Mucosa of stomach (tissue), 1 donor: ENCODE data around the gene BTBD9.

Source experiments
- H3K27me3 ChIP-seq: one replicate; pipeline ENCODE4 v1.7.0; 2013; ENCODE audit warnings: mild to moderate bottlenecking, low read length; ENCODE audit not compliant: control insufficient read depth, insufficient read depth
- H3K36me3 ChIP-seq: one replicate; pipeline ENCODE4 v1.7.0; 2013; ENCODE audit warnings: low read length; ENCODE audit not compliant: control insufficient read depth, insufficient read depth
- H3K4me1 ChIP-seq: one replicate; pipeline ENCODE4 v1.7.0; 2013; ENCODE audit warnings: mild to moderate bottlenecking, low read length; ENCODE audit not compliant: control insufficient read depth, insufficient read depth
- H3K4me3 ChIP-seq: one replicate; pipeline ENCODE4 v1.7.0; 2013; ENCODE audit warnings: low read length
- H3K9ac ChIP-seq: one replicate; pipeline ENCODE4 v1.7.0; 2013; ENCODE audit warnings: mild to moderate bottlenecking, low read length, moderate library complexity
- H3K9me3 ChIP-seq: one replicate; pipeline ENCODE4 v1.7.0; 2013; ENCODE audit warnings: mild to moderate bottlenecking, low read length, moderate library complexity; ENCODE audit not compliant: control insufficient read depth
- donor health status: Pancreatic carcinoma.

Gene BTBD9

DNA sequence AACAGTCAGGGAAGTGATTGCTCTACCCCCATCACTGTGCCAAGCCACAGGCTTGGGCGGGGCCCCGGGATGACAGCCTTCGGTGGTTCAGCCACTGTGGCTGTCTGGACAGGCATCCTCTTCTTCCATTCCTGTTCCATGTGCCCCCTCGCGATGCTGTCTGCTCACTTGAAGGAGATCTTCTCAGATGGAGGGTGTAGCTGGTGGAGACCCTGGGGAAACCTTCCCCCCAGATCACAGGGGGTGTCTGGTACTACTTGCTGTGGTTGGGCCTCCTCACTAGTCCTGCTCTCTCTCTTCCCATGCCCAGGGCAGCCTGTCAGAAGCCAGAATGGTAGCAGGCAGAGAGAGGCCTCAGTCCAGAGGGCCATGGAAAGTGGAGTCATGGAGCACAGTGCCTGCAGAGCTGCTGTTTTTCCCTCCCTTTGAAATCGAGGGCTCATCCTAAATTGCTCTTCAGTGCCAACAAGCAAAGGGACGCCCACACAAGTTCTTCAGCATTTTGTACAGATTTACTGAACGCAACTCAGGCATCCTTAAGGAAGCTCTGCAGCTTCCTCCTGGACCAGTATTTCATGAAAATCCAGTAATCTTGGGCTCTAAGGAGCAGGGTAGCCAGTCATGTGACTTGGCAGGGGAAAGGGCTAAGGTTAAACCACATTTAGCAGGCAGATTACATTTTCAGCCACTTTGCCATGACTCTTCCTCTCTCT lies 493.6 kb downstream of the BTBD9 start:
- no peak overlapping the region for H3K4me3 ChIP-seq
- no peaks in the 10 kb centered on the region for H3K4me1 ChIP-seq
- no peaks in the 10 kb centered on the region for H3K27me3 ChIP-seq
- H3K9ac ChIP-seq, result no peak overlapping the region
- H3K36me3 ChIP-seq, result no peaks in the 10 kb centered on the region
- H3K9me3 ChIP-seq, result no peaks in the 10 kb centered on the region

DNA sequence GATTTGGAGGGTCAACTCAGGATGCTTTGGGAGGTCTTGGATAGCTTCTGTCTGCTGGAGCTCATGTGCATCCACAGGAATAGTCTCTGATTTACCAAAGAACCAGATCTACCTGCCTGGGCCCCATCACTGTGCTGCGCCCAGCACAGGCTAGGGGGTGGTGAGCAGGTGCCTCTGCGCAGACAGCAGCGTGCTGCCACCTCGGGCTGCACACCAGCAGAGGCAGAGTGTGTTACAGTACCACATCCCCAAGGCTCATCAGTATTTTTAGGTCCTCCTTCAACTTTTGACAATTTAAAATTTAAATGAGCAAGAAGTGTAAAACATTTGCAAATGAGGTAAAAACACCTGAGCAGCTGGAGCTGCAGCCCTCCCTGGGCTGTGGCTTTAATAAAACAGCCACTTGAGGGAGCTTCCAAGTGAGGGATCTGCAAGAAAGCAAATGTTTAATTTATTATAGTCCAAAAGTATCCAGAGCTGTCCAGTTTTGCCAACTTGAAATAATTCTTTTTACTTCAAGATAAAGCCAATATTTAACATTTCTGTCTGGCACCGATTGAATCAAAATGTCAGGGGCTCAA lies 495.3 kb downstream of the BTBD9 start:
- Histone ChIP-seq H3K36me3 (no peaks in the 10 kb centered on the region), H3K27me3 (no peaks in the 10 kb centered on the region), H3K9me3 (no peaks in the 10 kb centered on the region), H3K4me1 (no peaks in the 10 kb centered on the region), H3K4me3 (no peak overlapping the region), H3K9ac (no peak overlapping the region)

- Histone ChIP-seq H3K4me1 (no peaks in the 10 kb centered on the region), H3K27me3 (no peaks in the 10 kb centered on the region), H3K9me3 (no peaks in the 10 kb centered on the region), H3K9ac (no peak overlapping the region), H3K36me3 (no peaks in the 10 kb centered on the region), H3K4me3 (no peak overlapping the region)
Measured at GRCh38 chr6:38143191-38144150, 496.3 kb downstream of the BTBD9 start.

- Histone ChIP-seq H3K27me3 (no peaks in the 10 kb centered on the region), H3K9ac (no peak overlapping the region), H3K36me3 (no peaks in the 10 kb centered on the region), H3K4me1 (no peaks in the 10 kb centered on the region), H3K9me3 (no peaks in the 10 kb centered on the region), H3K4me3 (no peak overlapping the region)
Measured at GRCh38 chr6:38142178-38142902, 497.4 kb downstream of the BTBD9 start.

- H3K27me3 ChIP-seq, result no peaks in the 10 kb centered on the region
- H3K4me1 ChIP-seq, result no peaks in the 10 kb centered on the region
- H3K9ac ChIP-seq, result no peak overlapping the region
- H3K9me3 ChIP-seq, result no peaks in the 10 kb centered on the region
- H3K36me3 ChIP-seq, result no peaks in the 10 kb centered on the region
- H3K4me3 ChIP-seq, result no peak overlapping the region
Measured at GRCh38 chr6:38141716-38142115, 498.0 kb downstream of the BTBD9 start.

- Histone ChIP-seq H3K4me1 (no peaks in the 10 kb centered on the region), H3K9me3 (no peaks in the 10 kb centered on the region), H3K36me3 (no peaks in the 10 kb centered on the region), H3K9ac (no peak overlapping the region), H3K4me3 (no peak overlapping the region), H3K27me3 (no peaks in the 10 kb centered on the region)
Measured at GRCh38 chr6:38141085-38141484, 498.6 kb downstream of the BTBD9 start.

GRCh38 chr6:38138374-38138773 lies 501.4 kb downstream of the BTBD9 start:
- Histone ChIP-seq H3K4me1 (no peaks in the 10 kb centered on the region), H3K4me3 (no peak overlapping the region), H3K36me3 (no peaks in the 10 kb centered on the region), H3K9me3 (no peaks in the 10 kb centered on the region), H3K9ac (no peak overlapping the region), H3K27me3 (no peaks in the 10 kb centered on the region)

- no peak overlapping the region for H3K9ac ChIP-seq
- H3K36me3 ChIP-seq, result no peaks in the 10 kb centered on the region
- no peaks in the 10 kb centered on the region for H3K9me3 ChIP-seq
- no peaks in the 10 kb centered on the region for H3K27me3 ChIP-seq
- no peaks in the 10 kb centered on the region for H3K4me1 ChIP-seq
- no peak overlapping the region for H3K4me3 ChIP-seq
Measured at GRCh38 chr6:38137608-38138265, 502.0 kb downstream of the BTBD9 start.

DNA sequence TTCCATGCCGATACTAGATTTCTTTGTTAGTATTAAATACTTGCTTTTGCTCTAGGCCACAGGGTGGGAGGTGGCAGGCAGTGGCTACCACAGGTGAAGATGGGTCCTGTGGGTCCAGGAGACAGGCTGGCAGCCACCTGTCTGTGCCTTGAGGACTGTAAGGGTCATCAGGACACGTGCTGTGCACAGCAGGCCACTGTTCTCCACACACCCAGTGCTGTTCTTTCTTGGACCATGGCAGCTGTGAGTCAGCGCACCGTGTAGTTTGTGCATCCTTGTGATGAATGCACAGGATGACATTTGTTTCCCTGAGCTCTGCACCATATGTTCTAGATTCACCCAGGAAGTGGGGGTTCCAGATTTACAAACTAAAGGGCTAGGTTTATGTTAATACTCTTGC lies 503.2 kb downstream of the BTBD9 start:
- Histone ChIP-seq H3K36me3 (no peaks in the 10 kb centered on the region), H3K27me3 (no peaks in the 10 kb centered on the region), H3K9me3 (no peaks in the 10 kb centered on the region), H3K4me1 (no peaks in the 10 kb centered on the region), H3K9ac (no peak overlapping the region), H3K4me3 (no peak overlapping the region)

DNA sequence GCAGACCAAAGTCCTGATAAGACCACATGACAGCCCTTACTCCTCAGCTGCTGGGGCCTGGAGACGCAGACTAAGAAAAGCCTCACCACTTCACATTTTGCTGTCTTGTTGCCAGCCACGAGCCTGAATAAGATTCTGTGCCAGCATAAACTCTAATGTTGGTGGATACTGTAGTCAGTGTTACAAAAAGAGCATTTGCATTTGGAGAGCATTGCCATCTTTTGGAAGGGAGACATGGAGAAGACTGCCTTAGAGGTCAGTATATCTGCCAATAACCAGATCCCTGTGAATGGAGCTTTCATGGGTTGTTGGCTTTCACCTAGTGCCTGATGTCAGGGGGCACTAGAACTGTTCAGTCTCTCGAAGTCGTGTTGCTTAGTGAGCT lies 505.0 kb downstream of the BTBD9 start:
- Histone ChIP-seq H3K9me3 (no peaks in the 10 kb centered on the region), H3K36me3 (no peaks in the 10 kb centered on the region), H3K4me3 (no peak overlapping the region), H3K27me3 (no peaks in the 10 kb centered on the region), H3K4me1 (no peaks in the 10 kb centered on the region), H3K9ac (no peak overlapping the region)

GRCh38 chr6:38133932-38134703 lies 505.6 kb downstream of the BTBD9 start:
- no peaks in the 10 kb centered on the region for H3K4me1 ChIP-seq
- no peak overlapping the region for H3K9ac ChIP-seq
- no peaks in the 10 kb centered on the region for H3K9me3 ChIP-seq
- H3K27me3 ChIP-seq, result no peaks in the 10 kb centered on the region
- no peak overlapping the region for H3K4me3 ChIP-seq
- no peaks in the 10 kb centered on the region for H3K36me3 ChIP-seq
